Gastrocnemius medialis (tissue), 4 donors: Measurements from ENCODE around the gene FAM3D.

ENCODE experiments used
- POLR2A ChIP-seq, 2 donors: fragments of 450-650 bp; IDR thresholded peaks; one replicate each; pipeline ENCODE4 v1.6.1; 2017; ENCODE audit warnings: antibody characterized with exemption in 2 of 2, mild to moderate bottlenecking in 2 of 2, moderate library complexity in 2 of 2
- TF ChIP-seq, protein P1 (sequence below), 5 experiments: fragments of 450-650 bp in 3 of 5; fragments of 200-600 bp in 2 of 5; sonication (generic) in 2 of 5; IDR thresholded peaks in 4 of 5; conservative IDR thresholded peaks in 1 of 5; 1 replicate in 4 of 5; 2 replicates in 1 of 5; pipeline ENCODE4 v1.5.1; 2016 to 2019; ENCODE audit warnings: antibody characterized with exemption in 5 of 5, mild to moderate bottlenecking in 3 of 5, moderate library complexity in 3 of 5

DNA sequence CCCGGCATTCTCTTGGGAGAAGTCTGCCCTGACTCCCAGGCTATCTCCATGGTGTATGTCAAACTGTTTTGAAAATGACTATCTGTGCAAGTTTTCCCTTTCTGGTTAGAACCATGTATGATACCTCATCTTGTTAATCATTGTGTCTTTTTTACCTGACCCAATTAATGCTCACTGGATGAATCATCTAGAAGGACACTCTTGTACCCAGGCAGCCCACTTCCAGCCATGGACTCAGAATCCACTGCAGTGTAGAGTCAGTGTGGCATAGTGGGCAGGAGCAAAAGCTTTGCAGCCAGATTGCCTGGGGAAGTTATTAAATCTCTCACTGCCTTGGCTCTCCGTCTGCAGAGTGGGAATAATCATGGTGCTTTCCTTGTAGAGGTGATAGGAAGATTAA is 1.2 kb downstream of the FAM3D start:
- TF ChIP-seq, protein P1, sequence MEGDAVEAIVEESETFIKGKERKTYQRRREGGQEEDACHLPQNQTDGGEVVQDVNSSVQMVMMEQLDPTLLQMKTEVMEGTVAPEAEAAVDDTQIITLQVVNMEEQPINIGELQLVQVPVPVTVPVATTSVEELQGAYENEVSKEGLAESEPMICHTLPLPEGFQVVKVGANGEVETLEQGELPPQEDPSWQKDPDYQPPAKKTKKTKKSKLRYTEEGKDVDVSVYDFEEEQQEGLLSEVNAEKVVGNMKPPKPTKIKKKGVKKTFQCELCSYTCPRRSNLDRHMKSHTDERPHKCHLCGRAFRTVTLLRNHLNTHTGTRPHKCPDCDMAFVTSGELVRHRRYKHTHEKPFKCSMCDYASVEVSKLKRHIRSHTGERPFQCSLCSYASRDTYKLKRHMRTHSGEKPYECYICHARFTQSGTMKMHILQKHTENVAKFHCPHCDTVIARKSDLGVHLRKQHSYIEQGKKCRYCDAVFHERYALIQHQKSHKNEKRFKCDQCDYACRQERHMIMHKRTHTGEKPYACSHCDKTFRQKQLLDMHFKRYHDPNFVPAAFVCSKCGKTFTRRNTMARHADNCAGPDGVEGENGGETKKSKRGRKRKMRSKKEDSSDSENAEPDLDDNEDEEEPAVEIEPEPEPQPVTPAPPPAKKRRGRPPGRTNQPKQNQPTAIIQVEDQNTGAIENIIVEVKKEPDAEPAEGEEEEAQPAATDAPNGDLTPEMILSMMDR (IDR thresholded peaks at IDR 0.05 in 4 of 5, conservative IDR thresholded peaks at IDR 0.05 in 1 of 5), result no peak
- no peak for TF ChIP-seq POLR2A (IDR thresholded peaks at IDR 0.05)
